HepG2 (cell line): Measurements from ENCODE around the gene DLL3. TPM values are rescaled to one million over a fixed set of nuclear protein-coding genes. Genes with fewer than 3 reads are reported as not detected.

ENCODE experiments used
- LCORL ChIP-seq, 2 experiments: fragments of 450-650 bp in 1 of 2; sonication (generic) in 1 of 2; formaldehyde crosslinking in 1 of 2; IDR thresholded peaks; 2 replicates each; pipeline versions ENCODE4 v1.5.0 to v1.6.1; 2017 to 2020; ENCODE audit warnings: antibody characterized with exemption in 1 of 2, missing genetic modification reagents in 1 of 2
- MAF1 ChIP-seq: sonication (generic); formaldehyde crosslinking; IDR thresholded peaks from 2 replicates; pipeline ENCODE4 v1.5.0; 2020; ENCODE audit warnings: missing genetic modification reagents, borderline replicate concordance
- MTA1 ChIP-seq: sonication (generic); formaldehyde crosslinking; IDR thresholded peaks from 2 replicates; pipeline ENCODE4 v1.4.0; 2020; ENCODE audit warnings: missing genetic modification reagents, mild to moderate bottlenecking, borderline replicate concordance
- PCBP1 ChIP-seq: fragments of 200-400 bp; formaldehyde crosslinking; IDR thresholded peaks from 2 replicates; pipeline ENCODE4 v1.6.1; 2017; ENCODE audit warnings: mild to moderate bottlenecking, low read depth, low read length, borderline replicate concordance
- RAD21 ChIP-seq: fragments of 450-650 bp; formaldehyde crosslinking; IDR thresholded peaks from 2 replicates; pipeline ENCODE4 v1.5.0; 2020; ENCODE audit warnings: mild to moderate bottlenecking
- RFXANK ChIP-seq: IDR thresholded peaks from 2 replicates; pipeline ENCODE4 v1.6.1; 2016
- SPEN ChIP-seq: sonication (generic); formaldehyde crosslinking; IDR thresholded peaks from 2 replicates; pipeline ENCODE4 v1.5.1; 2020; ENCODE audit warnings: low read depth, mild to moderate bottlenecking, missing genetic modification reagents
- TAF15 ChIP-seq: fragments of 200-400 bp; formaldehyde crosslinking; IDR thresholded peaks from one replicate; pipeline ENCODE4 v1.6.1; 2018; ENCODE audit warnings: mild to moderate bottlenecking, low read depth, low read length; ENCODE audit not compliant: poor library complexity, severe bottlenecking
- YEATS2 ChIP-seq: sonication (generic); formaldehyde crosslinking; IDR thresholded peaks from 2 replicates; pipeline ENCODE4 v1.4.0; 2020; ENCODE audit warnings: missing genetic modification reagents, borderline replicate concordance
- ZNF772 ChIP-seq: sonication (generic); formaldehyde crosslinking; IDR thresholded peaks from 2 replicates; pipeline ENCODE4 v1.5.0; 2020; ENCODE audit warnings: mild to moderate bottlenecking, missing genetic modification reagents
- ZNF878 ChIP-seq: sonication (generic); formaldehyde crosslinking; IDR thresholded peaks from 2 replicates; pipeline ENCODE4 v1.8.1; 2023; ENCODE audit warnings: mild to moderate bottlenecking, missing genetic modification reagents, moderate library complexity
- polyA plus RNA-seq, 8 experiments: library from polyadenylated mRNA; depleted of rRNA in 3 of 8; stranded (reverse) in 7 of 8; unstranded in 1 of 8; fragments of >200 nt; fragmentation: Illumina TruSeq in 4 of 8; extraction: Trizol in 4 of 8; gene quantifications; 2 replicates each; pipeline versions ENCODE4 v1.2.1 to v1.2.3, GENCODE V29; 2011 to 2016; ENCODE audit warnings: low read depth in 4 of 8, missing spikeins in 1 of 8, mixed read lengths in 1 of 8; ENCODE audit not compliant: insufficient read depth in 1 of 8
- total RNA-seq, 5 experiments: library from RNA; depleted of rRNA; stranded (reverse); fragments of >200 nt; fragmentation: Illumina TruSeq; extraction: Trizol; gene quantifications; 2 replicates each; pipeline ENCODE4 v1.2.3, GENCODE V29; 2016; ENCODE audit warnings: low read depth in 1 of 5
- TF ChIP-seq, protein P1 (sequence below): sonication (generic); formaldehyde crosslinking; IDR thresholded peaks from 2 replicates; pipeline ENCODE4 v1.5.1; 2020; ENCODE audit warnings: mild to moderate bottlenecking, moderate library complexity, missing genetic modification reagents
- TF ChIP-seq, protein P2 (sequence below): sonication (generic); formaldehyde crosslinking; IDR thresholded peaks from 2 replicates; pipeline ENCODE4 v1.5.0; 2020; ENCODE audit warnings: missing genetic modification reagents, mild to moderate bottlenecking, borderline replicate concordance
- TF ChIP-seq, protein P3 (sequence below): sonication (generic); formaldehyde crosslinking; IDR thresholded peaks from 2 replicates; pipeline ENCODE4 v1.4.0; 2020; ENCODE audit warnings: missing genetic modification reagents

The DLL3 gene
- total and polyA plus RNA-seq, 2 of the 13 experiments (the other 11 are each of a cell fraction or from before 2014, with no cell fraction given): 0.35 to 0.55 TPM

DNA sequence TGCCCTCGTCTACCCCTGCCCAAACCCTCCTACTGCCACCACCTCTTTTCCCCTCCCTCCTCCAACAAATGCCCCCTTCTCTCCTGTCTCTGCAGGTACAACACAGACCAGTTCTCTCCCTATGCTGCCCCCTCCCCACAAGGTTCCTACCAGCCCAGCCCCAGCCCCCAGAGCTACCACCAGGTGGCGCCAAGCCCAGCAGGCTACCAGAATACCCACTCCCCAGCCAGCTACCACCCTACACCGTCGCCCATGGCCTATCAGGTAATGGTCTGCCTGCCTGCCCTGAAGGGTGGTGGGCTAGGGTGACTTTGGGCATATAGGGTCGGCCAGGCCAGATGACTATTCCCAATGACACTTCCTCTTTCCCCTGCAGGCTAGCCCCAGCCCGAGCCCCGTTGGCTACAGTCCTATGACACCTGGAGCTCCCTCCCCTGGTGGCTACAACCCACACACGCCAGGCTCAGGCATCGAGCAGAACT is 24.6 kb upstream of the DLL3 start (continued):
- TF ChIP-seq MAF1 (no peak), TAF15 (no peak), SPEN (CRISPR knock-in tag) (no peak), YEATS2 (CRISPR knock-in tag) (no peak), ZNF772 (CRISPR knock-in tag) (no peak), LCORL (IDR thresholded peaks at IDR 0.05) (no peak), LCORL (CRISPR knock-in tag; IDR thresholded peaks at IDR 0.05) (no peak), MTA1 (CRISPR knock-in tag) (no peak), RAD21 (CRISPR knock-in tag) (peak; percentile 70), ZNF878 (CRISPR knock-in tag) (no peak), RFXANK (CRISPR knock-in tag) (no peak), PCBP1 (0 out of 2 replicates have a peak, but pooled peaks have one; percentile 22)
- TF ChIP-seq, protein P1, sequence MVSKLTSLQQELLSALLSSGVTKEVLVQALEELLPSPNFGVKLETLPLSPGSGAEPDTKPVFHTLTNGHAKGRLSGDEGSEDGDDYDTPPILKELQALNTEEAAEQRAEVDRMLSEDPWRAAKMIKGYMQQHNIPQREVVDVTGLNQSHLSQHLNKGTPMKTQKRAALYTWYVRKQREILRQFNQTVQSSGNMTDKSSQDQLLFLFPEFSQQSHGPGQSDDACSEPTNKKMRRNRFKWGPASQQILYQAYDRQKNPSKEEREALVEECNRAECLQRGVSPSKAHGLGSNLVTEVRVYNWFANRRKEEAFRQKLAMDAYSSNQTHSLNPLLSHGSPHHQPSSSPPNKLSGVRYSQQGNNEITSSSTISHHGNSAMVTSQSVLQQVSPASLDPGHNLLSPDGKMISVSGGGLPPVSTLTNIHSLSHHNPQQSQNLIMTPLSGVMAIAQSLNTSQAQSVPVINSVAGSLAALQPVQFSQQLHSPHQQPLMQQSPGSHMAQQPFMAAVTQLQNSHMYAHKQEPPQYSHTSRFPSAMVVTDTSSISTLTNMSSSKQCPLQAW: no peak
- TF ChIP-seq, protein P2, sequence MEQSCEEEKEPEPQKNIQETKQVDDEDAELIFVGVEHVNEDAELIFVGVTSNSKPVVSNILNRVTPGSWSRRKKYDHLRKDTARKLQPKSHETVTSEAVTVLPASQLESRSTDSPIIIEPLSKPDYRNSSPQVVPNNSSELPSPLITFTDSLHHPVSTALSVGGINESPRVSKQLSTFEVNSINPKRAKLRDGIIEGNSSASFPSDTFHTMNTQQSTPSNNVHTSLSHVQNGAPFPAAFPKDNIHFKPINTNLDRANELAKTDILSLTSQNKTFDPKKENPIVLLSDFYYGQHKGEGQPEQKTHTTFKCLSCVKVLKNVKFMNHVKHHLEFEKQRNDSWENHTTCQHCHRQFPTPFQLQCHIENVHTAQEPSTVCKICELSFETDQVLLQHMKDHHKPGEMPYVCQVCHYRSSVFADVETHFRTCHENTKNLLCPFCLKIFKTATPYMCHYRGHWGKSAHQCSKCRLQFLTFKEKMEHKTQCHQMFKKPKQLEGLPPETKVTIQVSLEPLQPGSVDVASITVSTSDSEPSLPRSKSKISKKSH (CRISPR knock-in tag): 0 out of 2 replicates have a peak, but pooled peaks have one; percentile 46
- TF ChIP-seq, protein P3, sequence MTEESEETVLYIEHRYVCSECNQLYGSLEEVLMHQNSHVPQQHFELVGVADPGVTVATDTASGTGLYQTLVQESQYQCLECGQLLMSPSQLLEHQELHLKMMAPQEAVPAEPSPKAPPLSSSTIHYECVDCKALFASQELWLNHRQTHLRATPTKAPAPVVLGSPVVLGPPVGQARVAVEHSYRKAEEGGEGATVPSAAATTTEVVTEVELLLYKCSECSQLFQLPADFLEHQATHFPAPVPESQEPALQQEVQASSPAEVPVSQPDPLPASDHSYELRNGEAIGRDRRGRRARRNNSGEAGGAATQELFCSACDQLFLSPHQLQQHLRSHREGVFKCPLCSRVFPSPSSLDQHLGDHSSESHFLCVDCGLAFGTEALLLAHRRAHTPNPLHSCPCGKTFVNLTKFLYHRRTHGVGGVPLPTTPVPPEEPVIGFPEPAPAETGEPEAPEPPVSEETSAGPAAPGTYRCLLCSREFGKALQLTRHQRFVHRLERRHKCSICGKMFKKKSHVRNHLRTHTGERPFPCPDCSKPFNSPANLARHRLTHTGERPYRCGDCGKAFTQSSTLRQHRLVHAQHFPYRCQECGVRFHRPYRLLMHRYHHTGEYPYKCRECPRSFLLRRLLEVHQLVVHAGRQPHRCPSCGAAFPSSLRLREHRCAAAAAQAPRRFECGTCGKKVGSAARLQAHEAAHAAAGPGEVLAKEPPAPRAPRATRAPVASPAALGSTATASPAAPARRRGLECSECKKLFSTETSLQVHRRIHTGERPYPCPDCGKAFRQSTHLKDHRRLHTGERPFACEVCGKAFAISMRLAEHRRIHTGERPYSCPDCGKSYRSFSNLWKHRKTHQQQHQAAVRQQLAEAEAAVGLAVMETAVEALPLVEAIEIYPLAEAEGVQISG (CRISPR knock-in tag): 0 out of 2 replicates have a peak, but pooled peaks have one; percentile 44
